HG03135 (cell line): ENCODE results near the gene GPC5.

ENCODE experiments used
- ATAC-seq: cut with Tn5 transposase; IDR thresholded peaks from one replicate; pipeline ENCODE4 v1.9.1; 2021; ENCODE audit warnings: mild to moderate bottlenecking, moderate library complexity; ENCODE audit not compliant: unreplicated experiment

GPC5 gene

DNA sequence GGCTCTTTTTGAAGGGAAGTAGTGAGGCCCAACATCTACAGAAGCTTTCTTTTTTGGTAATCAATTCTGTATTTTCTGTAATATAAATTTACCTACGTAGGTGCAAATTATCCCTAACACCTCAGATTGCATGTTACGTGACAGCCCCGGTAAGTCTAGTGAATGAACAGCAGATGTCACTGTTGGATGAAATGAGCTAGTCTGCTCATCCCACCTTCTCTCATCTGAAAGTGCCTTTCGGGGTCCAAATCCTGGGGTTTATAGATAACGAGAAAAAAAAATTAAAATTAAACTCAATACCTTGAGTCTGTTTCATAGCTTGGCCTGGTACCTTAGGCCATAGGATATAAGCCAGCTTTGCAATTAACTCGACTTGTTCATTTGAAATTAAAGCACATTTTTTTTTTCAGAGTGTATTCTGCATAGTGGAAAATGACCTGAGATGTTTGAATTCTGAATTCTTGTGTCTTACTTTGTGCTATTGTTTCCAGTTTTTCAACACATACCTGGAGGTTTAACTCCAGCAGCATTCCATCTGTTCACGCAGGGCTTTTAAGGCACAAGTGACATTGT is 548.2 kb downstream of the GPC5 start:
- no peak for ATAC-seq

DNA sequence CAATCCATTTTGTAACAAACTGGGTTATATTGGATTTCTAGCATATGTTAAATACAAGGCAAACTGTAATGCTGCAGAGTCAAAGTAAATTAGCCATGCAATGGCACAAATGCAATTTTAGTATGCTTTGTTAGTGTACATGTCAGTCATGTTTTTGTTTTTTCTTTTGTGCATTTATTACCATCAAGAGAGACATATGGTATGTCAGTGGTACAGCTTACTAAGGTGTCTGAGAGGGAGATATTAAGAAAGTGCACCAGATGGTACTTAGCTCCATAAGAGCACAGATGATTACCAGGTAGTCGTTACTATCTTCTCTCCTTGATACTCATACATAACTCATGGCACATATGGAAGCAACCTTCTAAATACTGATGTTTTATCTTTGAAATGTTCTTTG is 550.3 kb downstream of the GPC5 start:
- no peak for ATAC-seq

- no peak for ATAC-seq
These were observed 552.4 kb downstream of the GPC5 start for GRCh38 chr13:91950803-91951202.

- no peak for ATAC-seq
These were observed 557.3 kb downstream of the GPC5 start for GRCh38 chr13:91955546-91956355.

- no peak for ATAC-seq
These were observed 562.5 kb downstream of the GPC5 start for GRCh38 chr13:91960947-91961346.

DNA sequence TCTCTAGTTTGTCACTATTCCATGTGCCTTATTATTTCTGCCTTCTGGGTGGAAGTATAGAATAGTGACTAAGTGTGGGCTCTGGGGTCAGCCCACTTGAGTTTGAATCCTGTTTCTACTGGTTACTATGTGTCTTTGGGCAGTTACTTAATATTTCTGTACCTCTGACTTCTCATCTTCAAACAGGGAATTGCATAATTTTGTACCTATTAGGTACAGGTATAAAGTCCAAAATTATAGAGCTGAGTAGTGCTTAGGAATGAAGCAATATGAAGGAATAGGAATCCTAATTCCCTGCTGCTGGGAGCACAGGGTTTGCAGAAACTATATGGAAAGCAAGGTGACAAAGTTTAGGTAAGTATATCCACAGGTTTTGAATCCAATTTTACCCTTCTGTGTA is 564.5 kb downstream of the GPC5 start:
- no peak for ATAC-seq

- no peak for ATAC-seq
These were observed 567.1 kb downstream of the GPC5 start for GRCh38 chr13:91965511-91965910.

- no peak for ATAC-seq
These were observed 580.1 kb downstream of the GPC5 start for GRCh38 chr13:91978571-91978970.

- no peak for ATAC-seq
These were observed 588.5 kb downstream of the GPC5 start for GRCh38 chr13:91986761-91987483.

GRCh38 chr13:91988331-91988730 is 589.9 kb downstream of the GPC5 start:
- no peak for ATAC-seq

GRCh38 chr13:92012787-92013186 is 614.4 kb downstream of the GPC5 start:
- no peak for ATAC-seq

DNA sequence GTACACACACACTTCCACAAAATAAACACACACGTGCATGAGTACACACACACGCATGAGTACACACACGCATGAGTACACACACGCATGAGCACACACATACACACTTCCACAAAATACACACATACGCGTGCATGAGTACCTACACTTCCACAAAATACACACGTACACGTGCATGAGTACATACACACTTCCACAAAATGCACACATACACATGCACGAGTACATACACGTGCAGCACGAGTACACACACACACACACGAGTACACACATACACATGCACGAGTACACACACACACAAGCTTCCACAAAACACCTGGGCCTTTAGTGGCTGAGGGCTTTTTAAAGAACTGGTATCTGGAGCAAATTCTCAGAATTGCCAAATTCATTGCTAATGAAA is 619.3 kb downstream of the GPC5 start:
- ATAC-seq, result no peak

- no peak for ATAC-seq
These were observed 630.3 kb downstream of the GPC5 start for GRCh38 chr13:92028695-92029094.

DNA sequence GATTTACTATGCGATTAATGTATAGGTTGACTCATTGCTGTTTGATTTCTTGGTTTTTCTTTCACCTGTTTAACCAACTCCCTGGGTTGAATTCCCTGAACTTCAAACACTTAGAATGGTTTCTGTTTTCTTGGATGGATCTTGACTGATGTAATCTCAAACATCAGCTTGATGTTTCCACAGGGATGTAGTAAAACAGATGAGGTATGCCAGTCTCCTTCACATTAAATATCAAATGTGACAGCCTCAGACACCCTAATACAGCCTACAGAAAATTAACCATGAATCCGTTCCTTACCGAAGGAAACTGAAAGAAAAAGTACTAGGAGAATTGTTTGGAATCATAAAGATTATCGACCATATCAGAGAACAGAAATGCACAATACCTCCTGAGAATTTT is 631.2 kb downstream of the GPC5 start:
- no peak for ATAC-seq

DNA sequence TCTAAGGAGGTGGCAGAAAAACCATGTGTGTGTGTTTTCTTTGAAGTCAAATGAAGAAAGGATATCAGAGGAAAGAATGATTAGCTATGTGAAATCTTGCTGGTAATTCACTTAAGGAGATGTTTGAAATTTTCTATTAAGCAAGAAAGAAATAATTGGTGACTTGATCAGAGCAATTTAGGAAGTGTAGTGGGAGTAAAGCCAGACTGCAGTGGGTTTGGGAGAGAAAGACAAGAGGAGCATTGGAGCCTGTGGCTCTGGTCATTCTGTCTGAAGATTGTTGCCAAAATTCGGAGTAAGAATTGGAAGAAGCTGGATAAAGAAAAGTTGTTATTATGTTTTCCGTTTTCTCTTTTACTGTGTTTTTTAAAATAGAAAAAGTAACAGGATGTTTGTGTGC is 640.5 kb downstream of the GPC5 start:
- ATAC-seq, result no peak

GRCh38 chr13:92042522-92042921 is 644.1 kb downstream of the GPC5 start:
- ATAC-seq, result no peak

DNA sequence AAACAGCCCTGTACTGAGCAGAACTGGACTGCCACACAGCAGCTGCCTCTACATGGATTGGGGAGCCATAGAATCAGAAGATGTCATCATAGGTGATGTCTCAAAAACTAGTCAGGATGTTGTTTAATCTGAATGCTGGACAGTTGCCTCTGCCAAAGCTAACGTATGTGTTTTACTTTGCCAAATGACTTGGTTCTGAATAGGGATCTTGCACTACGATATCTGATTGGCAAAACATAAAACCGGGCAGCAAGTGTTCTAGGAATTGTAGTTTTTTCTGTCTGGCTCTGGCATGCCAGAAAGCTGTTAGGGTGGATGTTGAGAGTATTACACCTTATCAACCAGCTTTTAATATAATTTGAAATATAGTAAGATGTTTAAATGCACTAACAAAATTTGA is 645.9 kb downstream of the GPC5 start:
- ATAC-seq, result no peak

- no peak for ATAC-seq
These were observed 656.0 kb downstream of the GPC5 start for GRCh38 chr13:92054389-92054788.

- no peak for ATAC-seq
These were observed 676.2 kb downstream of the GPC5 start for GRCh38 chr13:92074658-92075057.

DNA sequence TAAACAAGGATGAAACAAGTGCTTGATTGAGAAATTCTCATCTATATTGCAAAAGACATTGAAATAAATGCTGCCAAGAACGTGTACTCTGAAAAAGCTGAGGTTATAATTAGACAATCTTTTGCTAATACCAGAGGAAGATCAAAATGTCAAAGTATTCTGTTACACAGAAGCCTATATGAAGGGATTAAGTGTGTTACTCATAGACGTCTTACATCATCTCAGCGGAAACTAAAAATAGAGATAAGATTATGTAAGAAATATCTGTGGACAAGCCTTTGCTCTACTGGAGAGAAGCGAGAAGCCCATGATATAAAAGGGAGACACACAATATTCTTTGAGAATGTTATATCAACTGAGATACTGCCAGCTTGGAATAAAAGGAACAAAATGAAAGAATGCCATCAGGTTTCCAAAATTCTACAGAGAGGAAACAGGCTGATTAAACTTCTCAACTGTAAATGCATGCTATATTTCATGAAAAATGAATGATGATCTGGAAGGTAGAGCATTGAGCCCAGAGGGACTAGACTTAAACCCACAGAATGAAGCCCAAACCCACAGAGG is 699.0 kb downstream of the GPC5 start:
- ATAC-seq, result no peak

- ATAC-seq, result no peak
These were observed 703.4 kb downstream of the GPC5 start for GRCh38 chr13:92101801-92102200.

DNA sequence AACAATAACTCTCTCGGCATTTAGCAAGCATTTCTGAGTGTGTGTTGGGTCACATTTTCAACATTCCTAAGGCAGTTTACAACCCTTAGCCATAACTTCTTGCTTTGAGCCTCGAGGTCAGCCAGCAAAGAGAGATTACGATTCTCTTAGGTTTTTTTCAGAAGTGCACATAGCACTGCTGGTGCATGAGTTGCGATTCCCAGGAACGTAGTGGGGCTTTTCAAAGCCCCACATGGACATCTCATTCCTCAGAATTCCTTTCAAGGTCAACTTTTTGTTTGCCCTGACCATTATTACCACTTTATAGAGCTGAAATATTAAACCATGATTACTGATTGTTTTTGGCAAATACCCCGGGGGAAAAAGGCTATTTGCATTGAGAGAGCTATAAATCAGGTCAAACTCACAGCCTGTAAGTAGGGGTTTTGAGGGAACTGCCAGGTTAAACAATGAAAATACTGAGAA is 705.3 kb downstream of the GPC5 start:
- no peak for ATAC-seq
